Natural killer cell treated with Interleukin-12 subunit alpha and Interleukin-12 subunit beta and Interleukin-15 and Interleukin-18, amount 100 ng/mL, for 72 hours (primary cell): Measurements from ENCODE around the gene MRPS5. TPM values are rescaled to one million over a fixed set of nuclear protein-coding genes. Genes with fewer than 3 reads are reported as not detected.
A peak's percentile ranks its signal among the peaks of the same experiment; 100 is the strongest.
"Not testable (repeated sequence)": the region's sequence is repeated elsewhere in the genome, so short reads cannot be mapped to it uniquely, and the experiment has no call there.

Source experiments
- ATAC-seq, 2 donors: fragments of 150-1000 bp; cut with Tn5 transposase in 1 of 2; sonication (Bioruptor Pico), chemical (Tn5 transposase) in 1 of 2; 2 replicates each; pipeline ENCODE4 v1.10.0; 2021
- DNase-seq: peaks from one replicate; pipeline ENCODE4 v3.0.0; 2022; ENCODE audit warnings: low spot score
- H3K27ac Mint-ChIP-seq, 2 donors: 1 replicate in 1 of 2; 2 replicates in 1 of 2; pipeline ENCODE4 v1.8.0; 2022; ENCODE audit warnings: mixed read lengths in 2 of 2, mild to moderate bottlenecking in 1 of 2, moderate library complexity in 1 of 2
- H3K27me3 Mint-ChIP-seq, 2 donors: 1 replicate in 1 of 2; 2 replicates in 1 of 2; pipeline ENCODE4 v1.8.0; 2022; ENCODE audit warnings: mixed read lengths in 2 of 2
- H3K36me3 Mint-ChIP-seq: one replicate; pipeline ENCODE4 v1.8.0; 2022; ENCODE audit warnings: mixed read lengths
- H3K4me1 Mint-ChIP-seq, 2 donors: 1 replicate in 1 of 2; 2 replicates in 1 of 2; pipeline ENCODE4 v1.8.0; 2022; ENCODE audit warnings: low read depth in 2 of 2, mixed read lengths in 2 of 2, mild to moderate bottlenecking in 1 of 2
- H3K4me3 Mint-ChIP-seq: one replicate; pipeline ENCODE4 v1.8.0; 2022; ENCODE audit warnings: mixed read lengths
- H3K9me3 Mint-ChIP-seq: 2 replicates; pipeline ENCODE4 v1.8.0; 2022; ENCODE audit warnings: mixed read lengths
- total RNA-seq, 2 donors: library from RNA; stranded (reverse); gene quantifications; one replicate each; pipeline ENCODE4 v1.2.3, GENCODE V29; 2022

MRPS5 gene
- total RNA-seq, 2 donors from 2014 or later, result 61.5 to 76.0 TPM

- Mint-ChIP-seq H3K27ac (no peak overlapping the region), H3K27me3 (peaks cover 7 to 8% of the 10 kb centered on the region in 2 donors), H3K9me3 (peaks cover 17% of the 10 kb centered on the region), H3K4me1 (peaks cover 5 to 6% of the 10 kb centered on the region in 2 donors), H3K4me3 (no peak overlapping the region), H3K36me3 (no peaks in the 10 kb centered on the region)
- ATAC-seq (peak in 1 of 2 donors; percentile 43), DNase-seq (no peak)
Measured at GRCh38 chr2:95042472-95043271, 78.9 kb downstream of the MRPS5 start.

GRCh38 chr2:95041824-95042442 is 79.7 kb downstream of the MRPS5 start:
- H3K4me3 Mint-ChIP-seq, result no peak overlapping the region
- DNase-seq, result no peak
- H3K27ac Mint-ChIP-seq, result no peak overlapping the region
- H3K36me3 Mint-ChIP-seq, result no peaks in the 10 kb centered on the region
- H3K9me3 Mint-ChIP-seq, result peaks cover 24% of the 10 kb centered on the region
- ATAC-seq, result no peak
- H3K4me1 Mint-ChIP-seq, result peaks cover 5 to 7% of the 10 kb centered on the region in 2 donors
- peaks cover 7 to 8% of the 10 kb centered on the region in 2 donors for H3K27me3 Mint-ChIP-seq

GRCh38 chr2:95041060-95041823 is 80.4 kb downstream of the MRPS5 start:
- no peak for DNase-seq
- Mint-ChIP-seq H3K36me3 (no peaks in the 10 kb centered on the region), H3K27me3 (peaks cover 7 to 8% of the 10 kb centered on the region in 2 donors), H3K4me1 (peaks cover 5 to 7% of the 10 kb centered on the region in 2 donors), H3K9me3 (peaks cover 30% of the 10 kb centered on the region), H3K27ac (no peak overlapping the region), H3K4me3 (no peak overlapping the region)
- no peak for ATAC-seq

GRCh38 chr2:95040426-95040825 is 81.2 kb downstream of the MRPS5 start:
- H3K9me3 Mint-ChIP-seq, result peaks cover 30% of the 10 kb centered on the region
- ATAC-seq (no peak), DNase-seq (no peak)
- no peak overlapping the region for H3K27ac Mint-ChIP-seq
- no peak overlapping the region for H3K4me3 Mint-ChIP-seq
- H3K27me3 Mint-ChIP-seq, result peaks cover 7 to 8% of the 10 kb centered on the region in 2 donors
- peaks cover 5 to 7% of the 10 kb centered on the region in 2 donors for H3K4me1 Mint-ChIP-seq
- no peaks in the 10 kb centered on the region for H3K36me3 Mint-ChIP-seq

- Mint-ChIP-seq H3K4me1 (peaks cover 5 to 7% of the 10 kb centered on the region in 2 donors), H3K4me3 (no peak overlapping the region), H3K27me3 (peaks cover 7 to 8% of the 10 kb centered on the region in 2 donors), H3K27ac (no peak overlapping the region), H3K9me3 (peaks cover 30% of the 10 kb centered on the region), H3K36me3 (no peaks in the 10 kb centered on the region)
- ATAC-seq (no peak), DNase-seq (no peak)
Measured at GRCh38 chr2:95039978-95040377, 81.6 kb downstream of the MRPS5 start.

GRCh38 chr2:95039363-95039762 is 82.2 kb downstream of the MRPS5 start:
- no peak for ATAC-seq
- peaks cover 7 to 8% of the 10 kb centered on the region in 2 donors for H3K27me3 Mint-ChIP-seq
- DNase-seq, result no peak
- H3K4me3 Mint-ChIP-seq, result no peak overlapping the region
- peaks cover 5 to 7% of the 10 kb centered on the region in 2 donors for H3K4me1 Mint-ChIP-seq
- no peak overlapping the region for H3K27ac Mint-ChIP-seq
- no peaks in the 10 kb centered on the region for H3K36me3 Mint-ChIP-seq
- H3K9me3 Mint-ChIP-seq, result peaks cover 30% of the 10 kb centered on the region

GRCh38 chr2:95038635-95039298 is 82.8 kb downstream of the MRPS5 start:
- Mint-ChIP-seq H3K4me3 (no peak overlapping the region), H3K9me3 (peaks cover 30% of the 10 kb centered on the region), H3K36me3 (no peaks in the 10 kb centered on the region), H3K4me1 (peaks cover 5 to 7% of the 10 kb centered on the region in 2 donors), H3K27me3 (peaks cover 2 to 4% of the 10 kb centered on the region in 2 donors), H3K27ac (peak overlapping the region in 1 of 2 donors; percentile 0)
- no peak for DNase-seq
- no peak for ATAC-seq

GRCh38 chr2:95037841-95038585 is 83.6 kb downstream of the MRPS5 start:
- Mint-ChIP-seq H3K27ac (peak overlapping the region in 1 of 2 donors; percentile 0), H3K9me3 (peaks cover 30% of the 10 kb centered on the region)
- DNase-seq, H3K4me1 Mint-ChIP-seq, H3K27me3 Mint-ChIP-seq, H3K36me3 Mint-ChIP-seq, ATAC-seq, H3K4me3 Mint-ChIP-seq: not testable (repeated sequence)

- no peaks in the 10 kb centered on the region for H3K36me3 Mint-ChIP-seq
- H3K9me3 Mint-ChIP-seq, result peaks cover 30% of the 10 kb centered on the region
- ATAC-seq (no peak), DNase-seq (no peak)
- peaks cover 0 to 2% of the 10 kb centered on the region in 2 donors for H3K27me3 Mint-ChIP-seq
- no peak overlapping the region for H3K4me3 Mint-ChIP-seq
- H3K27ac Mint-ChIP-seq, result peak overlapping the region in 1 of 2 donors; percentile 0
- H3K4me1 Mint-ChIP-seq, result peaks cover 5 to 7% of the 10 kb centered on the region in 2 donors
Measured at GRCh38 chr2:95037384-95037839, 84.2 kb downstream of the MRPS5 start.

GRCh38 chr2:95036596-95037383 is 84.8 kb downstream of the MRPS5 start:
- DNase-seq, result no peak
- no peaks in the 10 kb centered on the region for H3K36me3 Mint-ChIP-seq
- ATAC-seq, result no peak
- H3K27me3 Mint-ChIP-seq, result peaks cover 0 to 2% of the 10 kb centered on the region in 2 donors
- peaks cover 5 to 7% of the 10 kb centered on the region in 2 donors for H3K4me1 Mint-ChIP-seq
- no peak overlapping the region for H3K27ac Mint-ChIP-seq
- peaks cover 30% of the 10 kb centered on the region for H3K9me3 Mint-ChIP-seq
- H3K4me3 Mint-ChIP-seq, result no peak overlapping the region
